Measurements from ENCODE around the gene TBC1D22B.

TBC1D22B gene

GRCh38 chr6:37221585-37222124 lies 35.9 kb upstream of the TBC1D22B start:
- DNase-seq (ENCODE audit: insufficient read length, low spot score) (no peak), FAIRE-seq (peak; percentile 48)
- no peak for TF ChIP-seq POU2F2 (IDR thresholded peaks at IDR 0.05; ENCODE audit: low read depth, low read length)
- peak; percentile 44; the same call in 1 of the 2 replicates for TF ChIP-seq SPI1 (IDR thresholded peaks at IDR 0.05; ENCODE audit: low read depth, low read length)

GRCh38 chr6:37222125-37222967 lies 35.2 kb upstream of the TBC1D22B start:
- DNase-seq (ENCODE audit: insufficient read length, low spot score) = peak; percentile 77
- no peak for TF ChIP-seq POLR2AphosphoS5 (IDR thresholded peaks at IDR 0.05; ENCODE audit: low read depth, low read length)
- no peak; the same call in 1 of the 2 replicates for TF ChIP-seq SPI1 (IDR thresholded peaks at IDR 0.05; ENCODE audit: low read depth, low read length)
- TF ChIP-seq POLR2A (IDR thresholded peaks at IDR 0.05; ENCODE audit: low read depth, low read length) = no peak
- no peak for TF ChIP-seq PAX5 (IDR thresholded peaks at IDR 0.05; ENCODE audit: insufficient read depth, low read length, severe bottlenecking)
- TF ChIP-seq TAF1 (IDR thresholded peaks at IDR 0.05; ENCODE audit: low read depth, low read length) = no peak
- no peak for TF ChIP-seq POU2F2 (IDR thresholded peaks at IDR 0.05; ENCODE audit: low read depth, low read length)
- FAIRE-seq = peak; percentile 89

GRCh38 chr6:37222992-37223391 lies 34.6 kb upstream of the TBC1D22B start:
- FAIRE-seq (no peak), DNase-seq (ENCODE audit: insufficient read length, low spot score) (no peak)
- TF ChIP-seq POU2F2 (IDR thresholded peaks at IDR 0.05; ENCODE audit: low read depth, low read length) (no peak), SPI1 (IDR thresholded peaks at IDR 0.05; ENCODE audit: low read depth, low read length) (no peak), TAF1 (IDR thresholded peaks at IDR 0.05; ENCODE audit: low read depth, low read length) (no peak), POLR2A (IDR thresholded peaks at IDR 0.05; ENCODE audit: low read depth, low read length) (no peak), POLR2AphosphoS5 (IDR thresholded peaks at IDR 0.05; ENCODE audit: low read depth, low read length) (no peak), PAX5 (IDR thresholded peaks at IDR 0.05; ENCODE audit: insufficient read depth, low read length, severe bottlenecking) (no peak)

- DNase-seq (ENCODE audit: insufficient read length, low spot score) = no peak
- TF ChIP-seq POLR2AphosphoS5 (IDR thresholded peaks at IDR 0.05; ENCODE audit: low read depth, low read length) (no peak), POU2F2 (IDR thresholded peaks at IDR 0.05; ENCODE audit: low read depth, low read length) (no peak), POLR2A (IDR thresholded peaks at IDR 0.05; ENCODE audit: low read depth, low read length) (no peak), PAX5 (IDR thresholded peaks at IDR 0.05; ENCODE audit: insufficient read depth, low read length, severe bottlenecking) (no peak), TAF1 (IDR thresholded peaks at IDR 0.05; ENCODE audit: low read depth, low read length) (no peak), SPI1 (IDR thresholded peaks at IDR 0.05; ENCODE audit: low read depth, low read length) (no peak)
- no peak for FAIRE-seq
Observed at GRCh38 chr6:37225350-37226169, 32.0 kb upstream of the TBC1D22B start.

GRCh38 chr6:37230104-37230503 lies 27.5 kb upstream of the TBC1D22B start:
- no peak for DNase-seq (ENCODE audit: insufficient read length, low spot score)
- TF ChIP-seq PAX5 (IDR thresholded peaks at IDR 0.05; ENCODE audit: insufficient read depth, low read length, severe bottlenecking) (no peak), POLR2A (IDR thresholded peaks at IDR 0.05; ENCODE audit: low read depth, low read length) (no peak), SPI1 (IDR thresholded peaks at IDR 0.05; ENCODE audit: low read depth, low read length) (no peak), POLR2AphosphoS5 (IDR thresholded peaks at IDR 0.05; ENCODE audit: low read depth, low read length) (no peak), POU2F2 (IDR thresholded peaks at IDR 0.05; ENCODE audit: low read depth, low read length) (no peak), TAF1 (IDR thresholded peaks at IDR 0.05; ENCODE audit: low read depth, low read length) (no peak)
- no peak for FAIRE-seq

GRCh38 chr6:37232430-37233017 lies 25.0 kb upstream of the TBC1D22B start:
- no peak for FAIRE-seq
- no peak for TF ChIP-seq SPI1 (IDR thresholded peaks at IDR 0.05; ENCODE audit: low read depth, low read length)
- no peak for TF ChIP-seq TAF1 (IDR thresholded peaks at IDR 0.05; ENCODE audit: low read depth, low read length)
- TF ChIP-seq PAX5 (IDR thresholded peaks at IDR 0.05; ENCODE audit: insufficient read depth, low read length, severe bottlenecking) = no peak
- TF ChIP-seq POLR2AphosphoS5 (IDR thresholded peaks at IDR 0.05; ENCODE audit: low read depth, low read length) = no peak
- no peak for TF ChIP-seq POLR2A (IDR thresholded peaks at IDR 0.05; ENCODE audit: low read depth, low read length)
- no peak for TF ChIP-seq POU2F2 (IDR thresholded peaks at IDR 0.05; ENCODE audit: low read depth, low read length)
- no peak for DNase-seq (ENCODE audit: insufficient read length, low spot score)

GRCh38 chr6:37233541-37233940 lies 24.0 kb upstream of the TBC1D22B start:
- no peak for TF ChIP-seq TAF1 (IDR thresholded peaks at IDR 0.05; ENCODE audit: low read depth, low read length)
- no peak for TF ChIP-seq SPI1 (IDR thresholded peaks at IDR 0.05; ENCODE audit: low read depth, low read length)
- no peak for TF ChIP-seq POLR2A (IDR thresholded peaks at IDR 0.05; ENCODE audit: low read depth, low read length)
- no peak for TF ChIP-seq PAX5 (IDR thresholded peaks at IDR 0.05; ENCODE audit: insufficient read depth, low read length, severe bottlenecking)
- TF ChIP-seq POU2F2 (IDR thresholded peaks at IDR 0.05; ENCODE audit: low read depth, low read length) = no peak
- no peak for TF ChIP-seq POLR2AphosphoS5 (IDR thresholded peaks at IDR 0.05; ENCODE audit: low read depth, low read length)
- DNase-seq (ENCODE audit: insufficient read length, low spot score) (no peak), FAIRE-seq (peak; percentile 50)

- no peak for FAIRE-seq
- no peak for DNase-seq (ENCODE audit: insufficient read length, low spot score)
- TF ChIP-seq TAF1 (IDR thresholded peaks at IDR 0.05; ENCODE audit: low read depth, low read length) (no peak), PAX5 (IDR thresholded peaks at IDR 0.05; ENCODE audit: insufficient read depth, low read length, severe bottlenecking) (no peak), POU2F2 (IDR thresholded peaks at IDR 0.05; ENCODE audit: low read depth, low read length) (no peak), SPI1 (IDR thresholded peaks at IDR 0.05; ENCODE audit: low read depth, low read length) (no peak), POLR2AphosphoS5 (IDR thresholded peaks at IDR 0.05; ENCODE audit: low read depth, low read length) (no peak), POLR2A (IDR thresholded peaks at IDR 0.05; ENCODE audit: low read depth, low read length) (no peak)
Observed at GRCh38 chr6:37236921-37237320, 20.7 kb upstream of the TBC1D22B start.

- FAIRE-seq = no peak
- no peak for DNase-seq (ENCODE audit: insufficient read length, low spot score)
- TF ChIP-seq POU2F2 (IDR thresholded peaks at IDR 0.05; ENCODE audit: low read depth, low read length) = no peak
- TF ChIP-seq SPI1 (IDR thresholded peaks at IDR 0.05; ENCODE audit: low read depth, low read length) = no peak
- no peak for TF ChIP-seq POLR2A (IDR thresholded peaks at IDR 0.05; ENCODE audit: low read depth, low read length)
- TF ChIP-seq PAX5 (IDR thresholded peaks at IDR 0.05; ENCODE audit: insufficient read depth, low read length, severe bottlenecking) = no peak
Observed at GRCh38 chr6:37237789-37238188, 19.8 kb upstream of the TBC1D22B start.

Measured in GM12891 (cell line).